Thyroid gland (tissue), 4 donors: ENCODE results near the gene TMEM220. TPM values are rescaled to one million over a fixed set of nuclear protein-coding genes. Genes with fewer than 3 reads are reported as not detected.

Experiments
- DNase-seq, 2 donors: peaks; one replicate each; pipeline ENCODE4 v3.0.0-alpha.2; 2019
- H3K27ac ChIP-seq, 3 donors: fragments of 200-600 bp; sonication (generic); 1 replicate in 2 of 3; 2 replicates in 1 of 3; pipeline ENCODE4 v1.5.1; 2016 to 2019; ENCODE audit warnings: mild to moderate bottlenecking in 1 of 3, moderate library complexity in 1 of 3
- H3K27me3 ChIP-seq: fragments of 200-600 bp; sonication (generic); one replicate; pipeline ENCODE4 v1.5.1; 2019
- H3K36me3 ChIP-seq, 2 donors: fragments of 200-600 bp; sonication (generic); one replicate each; pipeline ENCODE4 v1.5.1; 2016 to 2019
- H3K4me1 ChIP-seq, 2 donors: fragments of 200-600 bp; sonication (generic); one replicate each; pipeline ENCODE4 v1.5.1; 2017 to 2019
- H3K4me3 ChIP-seq, 3 donors: fragments of 200-600 bp; sonication (generic); replicated peaks in 1 of 3; 1 replicate in 2 of 3; 2 replicates in 1 of 3; pipeline ENCODE4 v1.5.1; 2016; ENCODE audit warnings: mild to moderate bottlenecking in 1 of 3
- H3K9me3 ChIP-seq: fragments of 200-600 bp; sonication (generic); one replicate; pipeline ENCODE4 v1.5.1; 2017
- POLR2A ChIP-seq, 2 donors: fragments of 450-650 bp; IDR thresholded peaks; one replicate each; pipeline ENCODE4 v1.6.1; 2017; ENCODE audit warnings: antibody characterized with exemption in 2 of 2, mild to moderate bottlenecking in 2 of 2, moderate library complexity in 1 of 2
- WGBS, 2 donors: methylation state at CpG; one replicate each; pipeline ENCODE4 v1.1.5; 2017; 5-methylcytosine and 5-hydroxymethylcytosine counted together
- intact Hi-C: fragments of 100-400 bp; cut with DNase I; formaldehyde crosslinking; loops from one replicate; pipeline ENCODE4 v1.15.1; 2023
- total RNA-seq, 4 donors: library from RNA; depleted of rRNA; stranded (reverse); fragments of >200 nt; gene quantifications; one replicate each; pipeline ENCODE4 v1.2.3, GENCODE V29; 2016
- TF ChIP-seq, protein P1 (sequence below), 6 experiments: fragments of 200-600 bp in 3 of 6; fragments of 450-650 bp in 3 of 6; sonication (generic) in 3 of 6; IDR thresholded peaks; one replicate each; pipeline ENCODE4 v1.5.1; 2016 to 2019; ENCODE audit warnings: antibody characterized with exemption in 6 of 6, mild to moderate bottlenecking in 2 of 6, inconsistent platforms in 1 of 6, moderate library complexity in 1 of 6

The TMEM220 gene
- total RNA-seq, 4 donors from 2014 or later: 13.1 to 17.6 (median 15.5) TPM

DNA sequence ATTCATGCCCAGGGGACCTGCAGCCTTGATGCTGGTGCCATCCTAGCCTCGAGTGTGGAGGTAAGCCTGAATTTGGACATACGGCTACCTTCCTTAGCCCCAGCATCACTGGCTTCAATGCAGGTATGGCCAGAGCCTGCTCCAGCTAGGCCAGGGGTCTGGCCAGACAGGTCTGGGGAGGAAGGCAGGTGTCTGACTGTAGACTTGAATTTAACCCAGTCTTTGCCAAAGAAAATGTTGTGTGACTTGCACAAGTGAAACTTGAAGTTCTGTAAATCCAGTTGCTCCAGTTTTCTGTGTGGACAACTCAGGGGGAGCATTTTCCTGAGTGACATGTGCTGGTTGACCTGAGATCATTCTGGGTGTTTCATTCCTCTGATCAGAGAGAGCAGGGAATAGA, 41.3 kb upstream of the TMEM220 start:
- H3K4me3 ChIP-seq: no peak overlapping the region
- no peak overlapping the region for H3K27ac ChIP-seq
- intact Hi-C loops: no loop called here
- no peaks in the 10 kb centered on the region for H3K9me3 ChIP-seq
- H3K4me1 ChIP-seq: peaks cover 0 to 18% of the 10 kb centered on the region in 2 donors
- 73 to 89% methylated on average over 2 of the region's 2 CpGs for WGBS, 2 donors
- no peak for TF ChIP-seq POLR2A (IDR thresholded peaks at IDR 0.05)
- DNase-seq: no peak
- H3K36me3 ChIP-seq: no peaks in the 10 kb centered on the region
- no peaks in the 10 kb centered on the region for H3K27me3 ChIP-seq

DNA sequence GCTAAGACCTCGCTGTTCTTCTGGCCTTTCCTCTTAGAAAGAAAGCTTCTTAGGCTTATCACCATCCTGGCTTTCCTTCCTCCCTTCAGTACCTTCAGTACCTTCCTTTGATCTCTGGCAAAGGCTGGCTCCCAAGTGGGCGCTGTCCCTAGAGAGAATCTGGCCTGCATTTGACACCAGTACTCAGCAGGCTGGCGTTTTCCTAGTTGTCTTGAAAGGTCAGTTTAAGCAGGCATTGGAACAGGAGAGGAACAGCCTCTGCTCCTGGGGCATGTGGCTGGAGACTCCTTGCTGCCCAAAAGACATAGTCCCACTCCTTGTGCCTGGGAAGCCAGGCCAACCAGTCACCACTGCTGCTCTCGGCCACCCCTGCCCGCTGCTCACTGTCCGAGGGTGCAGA, 40.0 kb upstream of the TMEM220 start:
- peaks cover 0 to 14% of the 10 kb centered on the region in 2 donors for H3K4me1 ChIP-seq
- no peaks in the 10 kb centered on the region for H3K9me3 ChIP-seq
- WGBS, 2 donors: 77 to 84% methylated on average over 6 of the region's 6 CpGs
- H3K36me3 ChIP-seq: no peaks in the 10 kb centered on the region
- H3K4me3 ChIP-seq: no peak overlapping the region
- TF ChIP-seq, protein P1, sequence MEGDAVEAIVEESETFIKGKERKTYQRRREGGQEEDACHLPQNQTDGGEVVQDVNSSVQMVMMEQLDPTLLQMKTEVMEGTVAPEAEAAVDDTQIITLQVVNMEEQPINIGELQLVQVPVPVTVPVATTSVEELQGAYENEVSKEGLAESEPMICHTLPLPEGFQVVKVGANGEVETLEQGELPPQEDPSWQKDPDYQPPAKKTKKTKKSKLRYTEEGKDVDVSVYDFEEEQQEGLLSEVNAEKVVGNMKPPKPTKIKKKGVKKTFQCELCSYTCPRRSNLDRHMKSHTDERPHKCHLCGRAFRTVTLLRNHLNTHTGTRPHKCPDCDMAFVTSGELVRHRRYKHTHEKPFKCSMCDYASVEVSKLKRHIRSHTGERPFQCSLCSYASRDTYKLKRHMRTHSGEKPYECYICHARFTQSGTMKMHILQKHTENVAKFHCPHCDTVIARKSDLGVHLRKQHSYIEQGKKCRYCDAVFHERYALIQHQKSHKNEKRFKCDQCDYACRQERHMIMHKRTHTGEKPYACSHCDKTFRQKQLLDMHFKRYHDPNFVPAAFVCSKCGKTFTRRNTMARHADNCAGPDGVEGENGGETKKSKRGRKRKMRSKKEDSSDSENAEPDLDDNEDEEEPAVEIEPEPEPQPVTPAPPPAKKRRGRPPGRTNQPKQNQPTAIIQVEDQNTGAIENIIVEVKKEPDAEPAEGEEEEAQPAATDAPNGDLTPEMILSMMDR (IDR thresholded peaks at IDR 0.05): no peak
- no peak for TF ChIP-seq POLR2A (IDR thresholded peaks at IDR 0.05)
- intact Hi-C loops: no loop called here
- H3K27ac ChIP-seq: no peak overlapping the region
- DNase-seq: no peak
- H3K27me3 ChIP-seq: no peaks in the 10 kb centered on the region

DNA sequence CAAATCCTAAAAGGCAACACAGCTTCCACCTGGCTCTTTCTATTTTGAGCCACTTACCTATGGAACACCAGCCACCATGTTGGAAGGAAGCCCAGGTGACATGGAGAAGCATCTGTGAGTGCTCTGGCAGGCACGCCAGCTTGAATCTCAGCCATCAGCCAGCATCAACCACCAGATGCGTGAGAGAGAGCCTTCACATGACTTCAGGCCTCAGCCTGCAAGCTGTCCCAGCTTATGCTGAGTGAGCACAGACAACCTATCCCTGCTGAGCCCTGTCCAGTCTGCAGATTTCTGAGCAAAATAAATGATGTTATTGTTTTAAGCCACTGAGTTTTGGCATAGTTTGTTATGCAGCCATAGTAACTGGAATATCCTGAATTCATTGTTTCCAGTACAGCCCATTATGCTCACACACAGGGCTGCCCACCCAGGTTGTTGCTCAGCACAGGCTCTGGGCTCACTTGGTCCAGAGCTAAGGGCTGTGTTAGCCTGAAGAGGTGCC, 39.0 kb upstream of the TMEM220 start:
- Histone ChIP-seq H3K27me3 (no peaks in the 10 kb centered on the region), H3K9me3 (no peaks in the 10 kb centered on the region), H3K4me1 (peaks cover 0 to 14% of the 10 kb centered on the region in 2 donors), H3K4me3 (no peak overlapping the region), H3K36me3 (no peaks in the 10 kb centered on the region), H3K27ac (no peak overlapping the region)
- DNase-seq: no peak
- intact Hi-C loops: no loop called here
- WGBS, 2 donors: 87% methylated on average over 2 of the region's 2 CpGs; no CpG with 5 or more reads in 1 of the 2 donors
- TF ChIP-seq POLR2A (IDR thresholded peaks at IDR 0.05): no peak
- TF ChIP-seq, protein P1 (IDR thresholded peaks at IDR 0.05): no peak

DNA sequence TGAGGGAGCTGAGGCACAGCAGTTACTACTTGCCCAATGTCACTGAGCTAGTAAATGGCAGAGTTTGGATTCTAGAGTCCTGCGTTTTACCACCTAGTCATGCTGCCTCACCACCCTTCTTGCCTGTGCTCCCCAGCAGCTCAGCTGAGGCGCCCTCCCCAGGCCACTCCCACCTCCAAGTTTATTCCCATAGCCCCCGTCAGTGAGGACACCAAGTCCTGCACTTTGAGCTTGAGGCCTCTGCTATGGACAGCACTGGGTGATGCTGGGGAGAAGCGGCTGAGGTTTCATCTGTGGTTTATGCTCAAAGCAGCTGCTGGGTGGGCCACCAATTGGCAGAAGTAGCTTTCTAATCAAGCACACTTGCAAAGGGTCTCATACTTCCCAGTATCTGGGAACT, 37.4 kb upstream of the TMEM220 start:
- Histone ChIP-seq H3K36me3 (no peaks in the 10 kb centered on the region), H3K27ac (no peak overlapping the region), H3K4me3 (no peak overlapping the region), H3K4me1 (no peaks in the 10 kb centered on the region), H3K27me3 (no peaks in the 10 kb centered on the region), H3K9me3 (no peaks in the 10 kb centered on the region)
- no peak for TF ChIP-seq POLR2A (IDR thresholded peaks at IDR 0.05)
- TF ChIP-seq, protein P1 (IDR thresholded peaks at IDR 0.05): no peak
- intact Hi-C loops: no loop called here
- 86 to 90% methylated on average over 4 of the region's 4 CpGs for WGBS, 2 donors
- no peak for DNase-seq

DNA sequence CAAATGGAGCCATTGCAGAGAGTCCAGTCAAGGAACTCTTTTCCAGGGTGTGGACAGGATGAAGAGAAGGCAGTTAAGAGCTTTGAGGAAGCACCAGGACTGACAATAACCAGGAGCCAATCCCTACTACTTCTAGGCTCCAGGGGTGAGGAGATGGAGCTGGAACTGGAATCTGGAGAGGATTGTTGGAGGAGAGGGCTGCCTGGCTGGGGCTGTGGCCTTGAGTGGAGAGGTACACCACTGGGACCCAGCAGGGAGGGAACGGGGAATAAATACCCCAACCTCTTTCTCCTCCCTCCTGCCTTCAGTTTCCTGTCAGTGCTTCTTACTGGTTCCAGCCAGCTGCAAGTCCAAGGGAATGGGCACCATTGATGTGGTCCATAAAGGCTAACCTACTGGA, 32.2 kb upstream of the TMEM220 start:
- H3K27me3 ChIP-seq: no peaks in the 10 kb centered on the region
- H3K36me3 ChIP-seq: no peaks in the 10 kb centered on the region
- H3K27ac ChIP-seq: no peak overlapping the region
- H3K4me3 ChIP-seq: no peak overlapping the region
- no peaks in the 10 kb centered on the region for H3K9me3 ChIP-seq
- 90 to 100% methylated on average over 1 of the region's 1 CpG for WGBS, 2 donors
- intact Hi-C loops: no loop called here
- no peak for DNase-seq
- no peaks in the 10 kb centered on the region for H3K4me1 ChIP-seq
- TF ChIP-seq, protein P1 (IDR thresholded peaks at IDR 0.05): no peak
- TF ChIP-seq POLR2A (IDR thresholded peaks at IDR 0.05): no peak

DNA sequence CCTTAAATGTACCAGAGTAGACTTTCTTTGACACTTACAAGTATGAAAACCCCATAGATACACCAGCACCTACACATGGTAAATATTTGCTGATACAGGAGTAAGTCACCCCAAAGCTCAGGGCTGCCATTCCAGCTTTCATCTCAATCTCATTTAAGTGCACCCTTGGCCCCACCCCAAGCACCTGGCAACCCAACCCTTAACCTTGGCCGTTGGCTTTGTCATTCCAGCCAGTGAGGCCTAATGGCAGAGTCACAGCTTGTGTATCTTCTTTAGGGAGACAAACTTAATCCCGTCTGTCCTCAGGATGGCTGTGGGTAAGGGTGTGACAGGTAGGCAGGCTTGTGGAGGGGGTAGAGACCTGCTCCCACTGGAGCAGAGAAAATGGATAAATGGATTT, 31.5 kb upstream of the TMEM220 start:
- no peak overlapping the region for H3K4me3 ChIP-seq
- TF ChIP-seq, protein P1 (IDR thresholded peaks at IDR 0.05): no peak
- TF ChIP-seq POLR2A (IDR thresholded peaks at IDR 0.05): no peak
- WGBS, 2 donors: 79 to 82% methylated on average over 2 of the region's 2 CpGs
- no peak overlapping the region for H3K27ac ChIP-seq
- no peak for DNase-seq
- H3K9me3 ChIP-seq: no peaks in the 10 kb centered on the region
- H3K36me3 ChIP-seq: no peaks in the 10 kb centered on the region
- peaks cover 4 to 7% of the 10 kb centered on the region in 2 donors for H3K4me1 ChIP-seq
- no peaks in the 10 kb centered on the region for H3K27me3 ChIP-seq
- intact Hi-C loops: no loop called here
